Activated naive CD4-positive, alpha-beta T cell treated with anti-CD3 and anti-CD28 coated beads, Interleukin-2, amount 10 ng/mL, durations not matched to agents 7 days and 5 days (primary cell): Measurements from ENCODE around the gene TCF4.

Experiments used
- CTCF ChIA-PET: fragments of 350-600 bp; sonication (Branson Sonifier 250); formaldehyde crosslinking; loops from one replicate; lab custom pipeline; 2021; ENCODE audit warnings: antibody characterized with exemption; lab: Charles Lee
- DNase-seq: peaks from one replicate; pipeline ENCODE4 v3.0.0-alpha.2; 2020
- H3K27ac Mint-ChIP-seq: one replicate; pipeline ENCODE4 v1.8.0; 2021; ENCODE audit warnings: mild to moderate bottlenecking, moderate library complexity, mixed read lengths
- H3K27me3 Mint-ChIP-seq: one replicate; pipeline ENCODE4 v1.8.0; 2021; ENCODE audit warnings: mild to moderate bottlenecking, mixed read lengths
- H3K36me3 Mint-ChIP-seq: one replicate; pipeline ENCODE4 v1.8.0; 2021; ENCODE audit warnings: mixed read lengths
- H3K4me1 Mint-ChIP-seq: one replicate; pipeline ENCODE4 v1.8.0; 2021; ENCODE audit warnings: mixed read lengths
- H3K4me3 Mint-ChIP-seq: one replicate; pipeline ENCODE4 v1.8.0; 2021; ENCODE audit warnings: mild to moderate bottlenecking, moderate library complexity, mixed read lengths
- H3K9me3 Mint-ChIP-seq: one replicate; pipeline ENCODE4 v1.8.0; 2021; ENCODE audit warnings: mixed read lengths

TCF4 gene

GRCh38 chr18:55511277-55511676 lies 76.7 kb downstream of the TCF4 start:
- no peak for DNase-seq
- CTCF ChIA-PET: no interaction called here
- no peaks in the 10 kb centered on the region for H3K4me1 Mint-ChIP-seq
- H3K4me3 Mint-ChIP-seq: no peak overlapping the region
- no peaks in the 10 kb centered on the region for H3K27me3 Mint-ChIP-seq
- no peak overlapping the region for H3K27ac Mint-ChIP-seq
- H3K36me3 Mint-ChIP-seq: no peaks in the 10 kb centered on the region
- H3K9me3 Mint-ChIP-seq: no peaks in the 10 kb centered on the region

DNA sequence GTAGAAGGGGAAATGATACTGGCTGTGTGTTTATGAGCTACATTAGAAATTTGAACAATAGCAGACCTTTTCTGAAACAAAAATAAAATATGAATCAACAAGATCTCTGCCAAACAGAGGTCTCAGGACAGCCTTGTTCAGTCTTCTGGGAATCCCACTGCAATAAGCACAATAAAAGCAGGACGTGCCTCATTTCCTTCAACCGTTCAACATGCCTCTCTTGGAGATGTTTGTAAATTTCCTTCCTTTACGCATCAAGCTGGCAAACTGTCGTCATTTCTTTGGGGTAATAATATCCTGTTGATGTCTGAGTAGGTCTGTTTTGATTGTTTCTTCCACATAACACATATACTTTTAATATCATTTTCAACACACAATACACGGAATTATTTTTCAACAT lies 77.2 kb downstream of the TCF4 start:
- Mint-ChIP-seq H3K4me1 (no peaks in the 10 kb centered on the region), H3K4me3 (no peak overlapping the region), H3K9me3 (no peaks in the 10 kb centered on the region), H3K27ac (no peak overlapping the region), H3K36me3 (no peaks in the 10 kb centered on the region), H3K27me3 (no peaks in the 10 kb centered on the region)
- CTCF ChIA-PET: no interaction called here
- no peak for DNase-seq

DNA sequence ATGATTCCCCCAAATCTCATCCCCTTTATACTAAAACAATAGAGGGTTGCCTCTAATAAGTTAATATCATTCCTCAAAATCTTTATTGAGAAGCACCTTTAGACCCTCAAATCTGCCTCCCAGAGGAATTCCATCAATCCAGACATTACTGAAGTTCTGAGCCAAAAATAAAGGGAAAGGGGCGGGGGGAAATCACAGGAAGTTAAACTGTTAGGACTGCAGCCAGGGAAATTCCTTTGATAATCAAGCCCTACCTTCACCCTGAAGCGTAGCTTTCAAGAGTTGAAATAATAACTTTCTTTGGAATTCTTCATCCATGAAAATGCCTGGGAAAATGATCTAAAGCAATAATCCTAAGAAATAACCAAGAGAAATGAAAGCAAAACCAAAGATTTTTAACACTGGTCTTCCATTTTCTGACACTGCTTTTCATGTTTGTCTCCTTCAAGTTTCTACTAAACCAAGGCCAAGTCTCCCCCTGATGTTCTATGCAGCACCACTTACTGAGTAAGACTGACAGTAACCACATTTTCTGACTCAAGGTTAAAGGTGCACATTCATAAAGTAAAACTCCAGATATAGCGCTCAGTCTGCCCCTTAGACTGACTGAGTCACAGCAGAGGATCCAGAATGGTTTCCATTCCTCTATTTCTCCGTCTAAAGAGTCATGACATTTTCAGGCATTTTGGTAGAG lies 78.2 kb downstream of the TCF4 start:
- H3K36me3 Mint-ChIP-seq: no peaks in the 10 kb centered on the region
- no peak overlapping the region for H3K27ac Mint-ChIP-seq
- H3K9me3 Mint-ChIP-seq: no peaks in the 10 kb centered on the region
- no peak for DNase-seq
- CTCF ChIA-PET: no interaction called here
- H3K4me1 Mint-ChIP-seq: no peaks in the 10 kb centered on the region
- no peaks in the 10 kb centered on the region for H3K27me3 Mint-ChIP-seq
- no peak overlapping the region for H3K4me3 Mint-ChIP-seq

GRCh38 chr18:55508651-55509050 lies 79.3 kb downstream of the TCF4 start:
- no peak for DNase-seq
- H3K27ac Mint-ChIP-seq: no peak overlapping the region
- no peaks in the 10 kb centered on the region for H3K27me3 Mint-ChIP-seq
- no peaks in the 10 kb centered on the region for H3K36me3 Mint-ChIP-seq
- CTCF ChIA-PET: no interaction called here
- H3K9me3 Mint-ChIP-seq: no peaks in the 10 kb centered on the region
- H3K4me3 Mint-ChIP-seq: no peak overlapping the region
- H3K4me1 Mint-ChIP-seq: no peaks in the 10 kb centered on the region

GRCh38 chr18:55506074-55506473 lies 81.9 kb downstream of the TCF4 start:
- no peak for DNase-seq
- H3K4me1 Mint-ChIP-seq: no peaks in the 10 kb centered on the region
- H3K9me3 Mint-ChIP-seq: no peaks in the 10 kb centered on the region
- CTCF ChIA-PET: no interaction called here
- no peak overlapping the region for H3K27ac Mint-ChIP-seq
- H3K27me3 Mint-ChIP-seq: peaks cover 3% of the 10 kb centered on the region
- no peak overlapping the region for H3K4me3 Mint-ChIP-seq
- H3K36me3 Mint-ChIP-seq: no peaks in the 10 kb centered on the region

DNA sequence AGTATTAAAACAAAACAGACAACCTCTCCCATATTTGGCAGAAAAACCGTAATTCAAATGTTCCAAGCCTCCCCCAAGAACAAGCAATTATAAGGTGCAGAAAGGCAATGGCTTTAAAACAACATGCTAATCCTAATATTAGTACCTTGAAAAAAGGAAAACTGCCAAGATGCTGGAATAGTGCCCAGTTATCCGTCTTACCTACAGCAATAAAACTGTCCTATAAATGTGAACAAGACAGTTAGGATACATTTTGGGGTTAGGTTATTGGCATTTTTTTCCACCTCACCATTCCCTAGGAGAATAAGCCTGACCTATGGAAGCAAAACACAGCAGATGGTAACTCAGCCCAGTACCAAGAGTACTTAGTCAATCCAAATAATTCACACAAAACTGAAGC lies 83.2 kb downstream of the TCF4 start:
- no peak for DNase-seq
- Mint-ChIP-seq H3K27me3 (peaks cover 3% of the 10 kb centered on the region), H3K27ac (no peak overlapping the region), H3K9me3 (no peaks in the 10 kb centered on the region), H3K36me3 (no peaks in the 10 kb centered on the region), H3K4me3 (no peak overlapping the region), H3K4me1 (no peaks in the 10 kb centered on the region)
- CTCF ChIA-PET: no interaction called here

GRCh38 chr18:55503167-55503820 lies 84.7 kb downstream of the TCF4 start:
- Mint-ChIP-seq H3K36me3 (no peaks in the 10 kb centered on the region), H3K27ac (no peak overlapping the region), H3K27me3 (peaks cover 3% of the 10 kb centered on the region), H3K4me3 (no peak overlapping the region), H3K9me3 (no peaks in the 10 kb centered on the region), H3K4me1 (no peaks in the 10 kb centered on the region)
- CTCF ChIA-PET: no interaction called here
- DNase-seq: no peak

GRCh38 chr18:55501982-55502710 lies 85.8 kb downstream of the TCF4 start:
- DNase-seq: no peak
- Mint-ChIP-seq H3K27ac (no peak overlapping the region), H3K27me3 (peaks cover 3% of the 10 kb centered on the region), H3K4me3 (no peak overlapping the region), H3K4me1 (no peaks in the 10 kb centered on the region), H3K9me3 (no peaks in the 10 kb centered on the region), H3K36me3 (no peaks in the 10 kb centered on the region)
- CTCF ChIA-PET: no interaction called here

GRCh38 chr18:55501579-55501978 lies 86.4 kb downstream of the TCF4 start:
- H3K9me3 Mint-ChIP-seq: no peaks in the 10 kb centered on the region
- H3K4me3 Mint-ChIP-seq: no peak overlapping the region
- H3K4me1 Mint-ChIP-seq: no peaks in the 10 kb centered on the region
- no peak for DNase-seq
- H3K27ac Mint-ChIP-seq: no peak overlapping the region
- CTCF ChIA-PET: no interaction called here
- peaks cover 3% of the 10 kb centered on the region for H3K27me3 Mint-ChIP-seq
- H3K36me3 Mint-ChIP-seq: no peaks in the 10 kb centered on the region

GRCh38 chr18:55500316-55501086 lies 87.5 kb downstream of the TCF4 start:
- Mint-ChIP-seq H3K4me3 (no peak overlapping the region), H3K36me3 (no peaks in the 10 kb centered on the region)
- CTCF ChIA-PET: no interaction called here

GRCh38 chr18:55499526-55499925 lies 88.5 kb downstream of the TCF4 start:
- H3K36me3 Mint-ChIP-seq: no peaks in the 10 kb centered on the region
- no peak for DNase-seq
- no peak overlapping the region for H3K4me3 Mint-ChIP-seq
- H3K27me3 Mint-ChIP-seq: peaks cover 3% of the 10 kb centered on the region
- H3K4me1 Mint-ChIP-seq: no peaks in the 10 kb centered on the region
- no peak overlapping the region for H3K27ac Mint-ChIP-seq
- CTCF ChIA-PET: no interaction called here
- H3K9me3 Mint-ChIP-seq: no peaks in the 10 kb centered on the region

More at GRCh38 chr18:55500316-55501086, 87.5 kb downstream of the TCF4 start:
- Mint-ChIP-seq H3K9me3 (no peaks in the 10 kb centered on the region), H3K27me3 (peaks cover 3% of the 10 kb centered on the region), H3K4me1 (no peaks in the 10 kb centered on the region), H3K27ac (no peak overlapping the region)
- no peak for DNase-seq

DNA sequence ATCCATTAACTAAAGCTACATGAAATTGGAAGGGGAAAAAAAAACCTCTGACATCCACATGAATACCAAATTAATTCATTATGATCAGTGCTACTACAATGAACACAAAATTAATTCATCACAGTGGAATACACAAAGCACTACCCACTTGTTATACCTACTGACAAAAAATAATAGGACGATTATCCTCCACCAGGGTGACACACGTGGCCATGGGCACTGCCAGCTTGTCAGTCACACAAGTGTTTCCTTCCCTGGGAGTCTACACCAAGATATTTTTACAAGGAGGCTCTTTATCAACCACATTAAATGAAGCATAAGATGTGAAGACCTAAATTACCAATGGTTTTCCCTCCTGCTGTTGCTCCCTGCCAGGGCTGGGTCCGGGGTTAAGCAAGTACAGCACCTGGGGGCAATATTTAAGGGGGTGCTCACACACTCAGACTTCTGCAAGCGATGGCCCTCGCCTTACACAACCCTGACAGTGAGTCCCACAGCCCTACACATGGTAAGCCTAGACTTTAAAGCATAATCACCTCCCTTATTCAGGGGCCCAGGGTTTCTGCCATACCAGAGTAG lies 90.1 kb downstream of the TCF4 start:
- CTCF ChIA-PET: no interaction called here
- H3K36me3 Mint-ChIP-seq: no peaks in the 10 kb centered on the region
- H3K4me3 Mint-ChIP-seq: no peak overlapping the region
- H3K27me3 Mint-ChIP-seq: peaks cover 3% of the 10 kb centered on the region
- no peak for DNase-seq
- H3K4me1 Mint-ChIP-seq: no peaks in the 10 kb centered on the region
- no peak overlapping the region for H3K27ac Mint-ChIP-seq
- H3K9me3 Mint-ChIP-seq: no peaks in the 10 kb centered on the region

DNA sequence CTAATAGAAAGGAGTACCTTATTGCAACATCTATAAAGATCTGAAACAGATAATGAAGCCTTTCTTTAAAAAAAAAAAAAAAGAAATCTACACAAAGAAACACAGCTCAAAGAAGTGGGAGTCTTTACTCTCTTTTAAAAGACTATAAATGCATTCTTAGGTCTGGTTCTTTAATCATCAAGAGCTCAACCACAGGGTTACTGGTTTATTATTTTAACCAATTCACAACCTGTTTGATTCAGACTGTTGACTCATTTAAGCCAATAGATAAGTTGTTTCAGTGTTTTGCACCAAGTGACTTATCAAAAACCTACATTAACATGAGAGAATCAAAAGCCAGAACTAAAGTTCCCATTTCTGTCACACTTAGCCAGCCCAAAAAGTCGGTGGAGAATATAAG lies 93.1 kb downstream of the TCF4 start:
- no peak overlapping the region for H3K4me3 Mint-ChIP-seq
- no peaks in the 10 kb centered on the region for H3K36me3 Mint-ChIP-seq

GRCh38 chr18:55494441-55494840 lies 93.6 kb downstream of the TCF4 start:
- no peaks in the 10 kb centered on the region for H3K36me3 Mint-ChIP-seq
- CTCF ChIA-PET: no interaction called here

More for the DNA sequence above, 93.1 kb downstream of the TCF4 start:
- Mint-ChIP-seq H3K27me3 (no peaks in the 10 kb centered on the region), H3K4me1 (peaks cover under 1% of the 10 kb centered on the region), H3K9me3 (no peaks in the 10 kb centered on the region), H3K27ac (no peak overlapping the region)
- no peak for DNase-seq
- CTCF ChIA-PET: interaction anchor here (0.7 kb wide), 1 partner anchor 282 kb away, joined by 3 read pairs; no protein-coding TSS in a partner anchor

More at GRCh38 chr18:55494441-55494840, 93.6 kb downstream of the TCF4 start:
- Mint-ChIP-seq H3K9me3 (no peaks in the 10 kb centered on the region), H3K4me3 (no peak overlapping the region), H3K27ac (no peak overlapping the region), H3K27me3 (no peaks in the 10 kb centered on the region), H3K4me1 (peaks cover 5% of the 10 kb centered on the region)
- no peak for DNase-seq
